ENCODE data around the gene FANCC.

The FANCC gene

GRCh38 chr9:95087659-95088242, 229.8 kb downstream of the FANCC start:
- TF ChIP-seq CTCF (IDR thresholded peaks at IDR 0.05; ENCODE audit: low read depth, low read length): no peak
- no peak overlapping the region for H3K4me3 ChIP-seq (ENCODE audit: low read depth, low read length)

- no peak for TF ChIP-seq CTCF (IDR thresholded peaks at IDR 0.05; ENCODE audit: low read depth, low read length)
- no peak overlapping the region for H3K4me3 ChIP-seq (ENCODE audit: low read depth, low read length)
Measured at GRCh38 chr9:95086564-95086955, 230.9 kb downstream of the FANCC start.

GRCh38 chr9:95085861-95086563, 231.5 kb downstream of the FANCC start:
- H3K4me3 ChIP-seq (ENCODE audit: low read depth, low read length): no peak overlapping the region
- TF ChIP-seq CTCF (IDR thresholded peaks at IDR 0.05; ENCODE audit: low read depth, low read length): no peak

DNA sequence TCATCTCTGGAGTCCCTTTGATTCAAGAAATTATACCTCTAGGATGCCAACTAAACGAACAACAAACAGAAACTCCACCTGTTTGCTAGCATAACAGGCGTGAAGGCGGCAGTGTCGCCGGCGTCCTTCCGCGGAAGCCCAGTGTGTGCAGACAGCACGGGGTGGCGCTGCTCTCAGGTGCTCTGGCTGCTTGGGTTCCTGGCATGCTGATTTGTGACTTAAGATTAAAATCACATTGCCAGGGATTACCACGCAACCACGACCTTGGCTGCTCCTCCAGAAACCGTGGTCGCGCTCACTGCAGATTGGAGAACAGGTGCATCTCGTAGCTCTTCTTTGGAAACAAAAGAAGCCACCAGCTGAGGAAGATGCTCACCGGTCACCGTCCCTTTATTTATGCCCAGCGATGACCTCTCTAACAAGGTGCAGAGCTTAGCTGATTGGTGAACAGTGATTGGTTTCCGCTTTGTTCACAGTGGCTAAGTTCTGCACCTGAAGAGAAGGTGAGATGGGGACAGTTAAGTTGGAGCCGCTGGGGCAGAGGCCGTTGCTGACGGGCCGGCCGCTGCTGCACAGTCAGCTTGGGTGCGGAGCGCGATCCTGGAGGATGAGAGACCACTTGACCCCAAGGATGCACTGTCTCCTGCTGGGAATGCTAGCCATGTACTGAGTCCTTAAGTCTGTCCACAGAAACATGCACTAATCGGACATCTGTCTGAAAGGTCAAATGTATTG, 232.3 kb downstream of the FANCC start:
- no peak overlapping the region for H3K4me3 ChIP-seq (ENCODE audit: low read depth, low read length)
- no peak for TF ChIP-seq CTCF (IDR thresholded peaks at IDR 0.05; ENCODE audit: low read depth, low read length)

- TF ChIP-seq CTCF (IDR thresholded peaks at IDR 0.05; ENCODE audit: low read depth, low read length): no peak
- no peak overlapping the region for H3K4me3 ChIP-seq (ENCODE audit: low read depth, low read length)
Measured at GRCh38 chr9:95084254-95084934, 233.1 kb downstream of the FANCC start.

GRCh38 chr9:95083086-95083768, 234.3 kb downstream of the FANCC start:
- no peak for TF ChIP-seq CTCF (IDR thresholded peaks at IDR 0.05; ENCODE audit: low read depth, low read length)
- H3K4me3 ChIP-seq (ENCODE audit: low read depth, low read length): no peak overlapping the region

All from WI38 (cell line).